Cardiac septum (tissue), 1 donor: Measurements from ENCODE around the gene IRF6. TPM values are rescaled to one million over a fixed set of nuclear protein-coding genes. Genes with fewer than 3 reads are reported as not detected.

ENCODE experiments used
- DNase-seq: peaks from one replicate; pipeline ENCODE4 v3.0.0-alpha.2; 2020; ENCODE audit warnings: low spot score
- intact Hi-C: fragments of 100-400 bp; cut with DNase I; formaldehyde crosslinking; loops from one replicate; pipeline ENCODE4 v1.14.0; 2022
- long read RNA-seq: library from polyadenylated mRNA; unstranded; transcript quantifications from one replicate; pipeline ENCODE4 v2.0.0, GENCODE V29; 2021
- total RNA-seq: library from RNA; stranded (reverse); fragmentation: NEBNext Ultra II Directional; extraction: Animal tissue kit (Norgen Biotek cat#: 25700); gene quantifications from one replicate; pipeline ENCODE4 v1.2.1, GENCODE V29; 2021
- donor health status: DM: no; HTN: no; CAD: no.

The IRF6 gene
- 34.0 TPM for total RNA-seq
- long read RNA-seq, full-length matches to known transcripts: 21 of 69 reads
- long read RNA-seq, partial matches to known transcripts: 33 of 69 reads
- long read RNA-seq, other reads (novel, unspliced or antisense): 15 of 69 reads

GRCh38 chr1:209805875-209806760 is at the start of gene IRF6:
IRF6 (minus strand) TSS chr1:209806142; CDS start chr1:209801413, 4,729 bp downstream.
- intact Hi-C loops: no loop called here
- DNase-seq: peak; percentile 91

DNA sequence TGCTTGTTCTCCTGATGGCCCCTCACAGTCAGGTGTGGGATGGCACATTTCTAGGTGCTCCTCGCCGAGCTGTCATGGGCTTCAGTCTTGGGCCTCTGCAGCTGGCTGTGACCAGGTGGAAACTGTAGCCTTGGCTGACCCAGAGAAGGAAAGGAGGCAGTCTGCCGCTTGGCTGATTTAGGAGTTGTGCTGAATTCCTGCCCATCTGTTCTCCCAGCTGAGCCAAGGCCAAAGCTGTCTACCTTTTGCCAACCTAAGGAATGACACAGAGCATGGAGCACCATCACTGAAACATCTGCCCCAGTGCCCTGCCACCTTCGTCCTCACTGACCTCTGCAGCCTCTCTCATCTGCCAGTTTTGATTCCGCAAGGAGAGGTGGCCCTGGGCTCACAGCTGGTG is 49.7 kb upstream of the IRF6 start:
- intact Hi-C loops: no loop called here
- no peak for DNase-seq

GRCh38 chr1:209855006-209855405 is 49.1 kb upstream of the IRF6 start:
- intact Hi-C loops: no loop called here
- DNase-seq: no peak

DNA sequence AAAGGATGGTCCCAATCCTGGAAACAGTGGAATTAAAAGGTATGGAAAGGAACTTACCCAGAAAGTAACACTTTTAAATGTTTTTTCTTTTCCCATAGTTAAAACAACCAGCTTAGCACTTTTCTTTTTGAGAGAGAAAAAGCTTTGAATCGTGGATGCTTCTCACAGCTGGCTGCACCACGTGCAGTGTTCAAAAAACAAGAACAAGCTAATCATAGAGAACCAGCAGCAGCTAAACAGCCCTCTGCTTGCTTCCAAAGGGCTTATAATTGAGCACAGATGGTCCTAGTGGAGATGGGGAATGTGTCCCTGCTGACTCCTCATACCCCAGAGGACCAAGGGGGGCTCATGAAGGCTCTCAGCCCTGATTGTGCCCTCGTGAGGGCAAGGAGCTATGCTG is 48.3 kb upstream of the IRF6 start:
- DNase-seq: no peak
- intact Hi-C loops: no loop called here

- intact Hi-C loops: no loop called here
- no peak for DNase-seq
Observed at GRCh38 chr1:209853676-209854075, 47.7 kb upstream of the IRF6 start.

DNA sequence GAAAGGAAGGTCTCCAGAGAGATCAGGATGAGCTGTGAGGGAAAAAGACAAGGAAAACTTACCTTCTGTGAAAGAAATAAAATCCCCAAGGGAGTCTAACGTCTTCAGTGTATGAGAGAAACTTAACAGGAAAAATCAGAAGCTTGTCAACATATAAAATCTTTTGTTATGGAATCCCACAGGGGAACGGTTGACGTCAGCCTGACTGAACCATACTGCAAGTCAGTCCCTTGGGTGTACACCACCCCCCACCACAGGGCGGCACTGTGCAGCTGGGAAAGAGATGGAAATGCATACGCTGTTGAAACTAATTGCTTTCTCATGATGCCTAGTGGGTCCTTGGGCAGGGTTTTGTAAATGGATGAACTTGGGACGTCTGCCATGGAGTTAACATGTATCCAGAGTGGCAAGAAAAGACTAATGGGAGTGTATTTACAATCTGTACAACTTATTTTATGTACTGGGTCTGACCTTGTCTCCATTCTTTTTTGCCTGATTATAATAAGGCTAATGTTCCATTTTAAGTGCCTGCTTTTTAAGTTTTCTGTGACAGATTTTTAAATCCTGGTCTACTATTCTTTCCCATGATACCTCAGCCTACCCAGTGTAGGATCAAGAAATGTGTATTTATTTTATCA is 44.5 kb upstream of the IRF6 start:
- DNase-seq: no peak
- intact Hi-C loops: no loop called here

DNA sequence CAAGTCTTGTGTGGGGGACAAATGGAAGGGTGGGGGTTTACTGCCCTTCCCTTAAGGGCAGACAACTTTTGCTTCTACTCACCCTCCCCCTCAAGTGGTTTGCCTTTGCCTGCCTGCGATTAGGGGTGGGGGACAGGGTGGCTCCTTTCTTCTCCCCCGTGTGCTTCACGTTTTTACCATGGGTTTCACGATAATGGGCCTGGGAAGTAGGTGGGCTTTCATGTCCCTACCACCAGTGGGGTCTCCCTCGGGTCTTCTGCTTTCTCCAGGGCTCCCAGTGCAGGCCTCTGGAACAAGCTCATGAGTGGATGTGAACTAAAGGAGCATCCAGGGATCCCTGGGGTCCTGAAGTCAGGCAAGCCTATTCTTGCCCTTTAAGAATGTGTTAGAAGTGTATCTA is 43.4 kb upstream of the IRF6 start:
- intact Hi-C loops: no loop called here
- no peak for DNase-seq

DNA sequence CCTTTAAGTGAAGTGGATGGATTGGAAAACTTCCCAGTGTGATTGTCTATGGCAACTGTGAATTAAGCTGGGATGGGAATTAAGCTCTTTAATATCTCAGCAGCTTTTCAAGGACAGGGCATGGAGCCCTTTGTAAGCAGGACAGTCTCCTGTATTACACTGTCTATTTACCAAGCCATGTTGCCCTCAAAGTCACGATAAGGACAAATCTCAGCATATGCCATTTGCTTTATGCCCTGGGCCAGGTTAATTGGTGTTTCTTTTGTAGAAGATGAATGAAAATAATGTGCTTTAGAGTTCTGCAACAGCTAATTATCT is 39.4 kb upstream of the IRF6 start:
- DNase-seq: no peak
- intact Hi-C loops: no loop called here

- intact Hi-C loops: no loop called here
- DNase-seq: no peak
Observed at GRCh38 chr1:209844695-209845407, 38.9 kb upstream of the IRF6 start.

- intact Hi-C loops: no loop called here
- DNase-seq: no peak
Observed at GRCh38 chr1:209840611-209841010, 34.7 kb upstream of the IRF6 start.

DNA sequence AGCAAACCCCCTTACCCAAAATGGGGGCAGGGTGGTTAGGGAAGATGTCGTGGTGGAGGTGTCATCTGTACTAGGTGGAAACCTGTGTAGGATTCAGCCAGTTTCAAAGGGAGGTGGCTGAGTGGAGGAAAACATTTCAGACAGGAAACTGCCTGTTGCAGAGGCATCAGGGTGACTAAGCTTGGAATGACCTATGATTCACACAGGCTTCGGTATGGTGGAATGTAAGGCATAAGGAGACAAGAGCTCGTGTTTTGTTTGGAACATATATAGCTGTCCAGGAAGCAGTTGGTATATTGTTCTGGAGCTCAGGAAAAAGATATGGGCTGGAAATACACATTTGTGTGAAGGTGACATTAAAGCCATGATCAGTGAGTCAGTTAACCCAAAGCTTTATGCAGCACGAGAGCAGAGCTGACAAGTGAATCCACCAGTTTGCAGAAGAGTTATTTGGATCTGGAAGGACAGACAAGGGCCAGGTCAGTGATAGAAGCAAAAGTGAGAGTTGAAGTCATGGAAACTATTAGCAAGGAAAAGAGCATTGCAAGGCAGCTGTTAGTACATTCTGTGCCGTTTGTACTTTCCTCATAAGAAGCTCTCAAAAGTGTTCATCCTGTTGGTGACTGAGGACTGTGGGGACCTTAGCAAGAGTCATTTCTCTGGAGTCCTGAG is 34.1 kb upstream of the IRF6 start:
- DNase-seq: no peak
- intact Hi-C loops: no loop called here

- no peak for DNase-seq
- intact Hi-C loops: no loop called here
Observed at GRCh38 chr1:209838537-209838936, 32.6 kb upstream of the IRF6 start.

DNA sequence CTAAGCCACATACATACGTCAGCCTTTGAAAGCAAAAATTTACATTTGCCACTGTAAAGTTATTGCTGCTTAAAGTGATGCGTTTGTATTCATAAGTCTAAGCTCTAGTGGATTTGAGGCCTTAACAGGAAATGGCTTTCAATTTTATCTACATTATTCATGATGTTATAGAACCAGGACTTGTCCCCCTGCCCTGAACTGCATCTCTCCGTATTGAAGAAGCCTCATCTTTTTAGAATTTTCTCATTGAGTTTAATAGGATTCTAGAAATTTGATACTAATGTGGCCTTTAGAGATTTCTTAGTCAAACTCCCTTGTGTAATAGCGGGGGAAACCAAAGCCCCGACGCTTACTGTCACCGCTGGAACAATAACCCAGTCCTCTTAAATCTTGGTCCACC is 31.7 kb upstream of the IRF6 start:
- intact Hi-C loops: no loop called here

DNA sequence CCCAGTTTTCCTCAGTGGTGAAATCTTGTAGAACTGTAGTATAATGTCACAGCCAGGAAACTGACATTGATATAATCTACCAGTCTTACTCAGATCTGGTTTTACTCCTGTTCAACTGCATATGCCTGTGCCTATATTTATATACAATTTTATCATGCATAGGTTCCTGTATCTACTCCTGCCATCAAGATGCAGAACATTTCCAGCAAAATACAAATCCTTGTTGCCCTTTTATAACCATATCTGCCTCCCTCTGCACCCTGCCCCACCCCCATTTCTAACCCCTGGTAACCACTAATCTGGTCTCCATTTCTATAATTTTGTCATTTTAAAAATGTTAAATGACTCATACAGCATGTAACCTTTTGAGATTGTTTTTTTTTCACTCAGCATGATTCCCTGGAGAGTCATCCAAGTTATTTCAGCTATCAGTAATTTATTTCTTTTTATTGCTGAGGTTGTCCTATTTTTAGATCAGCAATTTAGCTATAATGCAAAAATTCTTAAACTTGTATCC is 29.9 kb upstream of the IRF6 start:
- intact Hi-C loops: no loop called here
- DNase-seq: no peak

More for the DNA sequence above, 31.7 kb upstream of the IRF6 start:
- no peak for DNase-seq

DNA sequence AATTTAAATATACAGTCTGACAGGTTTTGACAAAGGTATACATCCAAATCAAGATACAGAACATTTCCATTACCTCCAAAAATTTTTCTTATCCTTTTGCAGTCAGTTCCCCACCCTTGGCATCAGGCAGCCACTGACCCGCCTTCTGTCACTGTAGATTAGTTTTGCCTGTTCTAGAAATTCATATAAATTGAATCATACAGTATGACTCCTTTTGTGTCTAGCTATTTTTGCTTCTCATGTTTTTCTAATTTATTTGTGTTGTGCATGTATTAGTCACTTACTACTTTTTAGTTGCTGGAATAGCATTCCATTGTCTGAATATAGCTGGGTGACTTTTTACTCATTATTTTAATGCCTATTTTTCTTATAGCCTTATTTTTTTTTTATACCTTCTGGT is 25.7 kb upstream of the IRF6 start:
- intact Hi-C loops: no loop called here
- DNase-seq: no peak

DNA sequence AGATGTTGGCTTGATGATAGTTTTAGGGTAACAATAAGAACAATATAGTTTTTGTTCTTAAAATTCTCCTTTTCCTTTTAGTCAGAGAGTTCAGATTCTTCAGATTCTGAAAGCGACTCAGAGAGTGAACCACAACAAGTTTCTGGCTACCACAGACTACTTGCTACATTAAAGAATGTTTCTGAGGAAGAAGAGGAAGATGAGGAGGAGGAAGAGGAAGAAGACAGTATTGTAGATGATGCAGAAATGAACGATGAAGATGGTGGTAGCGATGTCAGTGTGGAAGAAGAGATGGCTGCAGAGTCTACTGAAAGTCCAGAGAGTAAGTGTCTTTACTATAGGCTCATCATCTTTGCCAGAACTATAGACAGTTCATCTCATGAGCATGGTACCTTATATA is 24.8 kb upstream of the IRF6 start:
- intact Hi-C loops: no loop called here
- no peak for DNase-seq

DNA sequence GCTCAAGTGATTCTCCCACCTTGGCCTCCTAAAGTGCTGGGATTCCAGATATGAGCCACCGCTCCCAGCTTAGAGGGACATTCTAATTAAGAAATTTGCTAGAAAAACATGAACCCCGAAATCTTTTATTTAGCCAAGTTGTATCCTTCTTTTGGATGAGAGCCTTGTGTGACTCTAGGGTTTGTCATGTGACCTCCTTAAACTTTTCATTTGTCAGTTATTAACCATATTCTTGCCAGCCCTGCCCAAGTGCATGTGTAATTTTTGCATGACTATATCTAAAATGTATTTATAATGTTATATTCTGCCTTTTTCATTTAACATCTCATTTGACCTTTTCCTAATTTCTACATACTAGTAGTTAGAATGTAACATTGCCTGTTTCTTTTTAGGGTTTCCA is 23.8 kb upstream of the IRF6 start:
- no peak for DNase-seq
- intact Hi-C loops: loop anchor here (5.0 to 10.0 kb wide), 2 partner anchors 62 to 255 kb away; no protein-coding TSS in a partner anchor

DNA sequence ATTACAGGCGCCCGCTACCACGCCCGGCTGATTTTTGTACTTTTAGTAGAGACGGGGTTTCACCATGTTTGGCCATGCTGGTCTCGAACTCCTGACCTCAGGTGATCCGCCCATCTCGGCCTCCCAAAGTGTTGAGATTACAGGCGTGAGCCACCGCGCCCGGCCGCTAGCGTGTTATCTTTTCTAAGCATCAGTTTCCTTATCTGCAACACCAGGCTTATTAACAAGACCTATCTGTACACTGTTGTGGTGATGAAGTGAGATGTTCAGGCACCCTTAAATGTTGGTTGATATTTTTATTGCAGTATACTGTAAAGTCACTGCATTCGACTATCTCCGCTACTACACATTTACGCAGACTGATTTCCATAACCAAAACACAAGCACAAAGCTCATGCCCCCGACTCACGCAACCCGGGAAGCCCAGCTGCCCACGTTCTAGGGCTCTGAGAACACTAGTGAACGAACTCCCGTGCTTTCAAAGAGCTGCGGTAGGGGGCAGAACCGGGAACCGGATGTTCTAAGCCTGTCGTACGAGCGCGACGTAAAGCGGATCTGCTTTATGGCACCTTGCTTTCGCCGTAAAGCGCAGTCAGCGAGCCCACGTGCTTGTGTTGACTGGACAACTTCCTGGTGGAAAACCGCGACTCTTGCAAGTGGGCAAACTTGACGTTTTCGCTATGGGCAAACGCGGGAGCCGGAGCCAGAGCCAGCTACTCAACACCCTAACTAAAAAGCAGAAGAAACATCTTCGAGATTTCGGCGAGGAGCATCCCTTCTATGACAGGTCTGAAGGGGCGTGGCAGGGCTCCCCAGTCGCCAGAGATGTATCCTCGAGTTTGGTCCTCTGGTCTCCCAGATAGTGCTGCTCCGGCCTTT is 21.7 kb upstream of the IRF6 start, which contains the start of gene UTP25:
UTP25 (plus strand) TSS at position 589 of the 879 bp plus-strand sequence; CDS start at position 681, 92 bp downstream.
- DNase-seq: peak; percentile 96
- intact Hi-C loops: loop anchor here (1.0 to 10.0 kb wide), 3 partner anchors 43 to 253 kb away; partner anchors contain the start of gene C1orf74
